ENCODE measurements around the gene SLIT1. TPM values are rescaled to one million over a fixed set of nuclear protein-coding genes. Genes with fewer than 3 reads are reported as not detected.

The SLIT1 gene
- total and polyA plus RNA-seq, 2 of the 8 experiments (the other 6 are each of a cell fraction or from before 2014, with no cell fraction given), result 0.70 to 0.88 TPM

GRCh38 chr10:96998329-96998888 lies 187.3 kb downstream of the SLIT1 start:
- Histone ChIP-seq H3K36me3 (ENCODE audit: control insufficient read depth in 2 of 4, insufficient read depth in 4 of 4, low read length in 3 of 4) (no peaks in the 10 kb centered on the region), H3K4me2 (ENCODE audit: insufficient read depth in 1 of 2, low read depth in 2 of 2, low read length in 2 of 2) (no peak overlapping the region), H2BK120ac (replicated peaks; ENCODE audit: low read depth, low read length) (no peak overlapping the region), H3K23ac (ENCODE audit: insufficient read length) (no peak overlapping the region), H2AK5ac (ENCODE audit: low read depth, low read length) (no peak overlapping the region), H2BK20ac (ENCODE audit: low read length) (no peak overlapping the region), H2BK12ac (ENCODE audit: low read depth, low read length) (no peak overlapping the region), H3K4me3 (ENCODE audit: extremely low read depth in 1 of 4, insufficient read depth in 2 of 4, low read depth in 3 of 4, low read length in 4 of 4) (no peak overlapping the region), H3K79me2 (ENCODE audit: control insufficient read depth in 1 of 2, insufficient read depth in 2 of 2, low read length in 2 of 2) (no peaks in the 10 kb centered on the region), H2BK15ac (ENCODE audit: low read length) (no peak overlapping the region), H3K79me1 (ENCODE audit: low read depth, low read length) (no peaks in the 10 kb centered on the region), H2BK5ac (ENCODE audit: low read depth, low read length) (no peak overlapping the region), H3K9me3 (ENCODE audit: insufficient read depth in 2 of 2, low read depth in 1 of 2, low read length in 1 of 2) (no peaks in the 10 kb centered on the region), H4K91ac (replicated peaks; ENCODE audit: insufficient read length, low read length) (no peak overlapping the region), H3K27ac (ENCODE audit: low read depth, low read length) (no peak overlapping the region), H3K4ac (replicated peaks; ENCODE audit: insufficient read length, low read depth, low read length) (no peak overlapping the region), H3K14ac (ENCODE audit: insufficient read length) (no peak overlapping the region), H3K27me3 (replicated peaks in 1 of 4; ENCODE audit: control insufficient read depth in 3 of 4, extremely low read depth in 1 of 4, insufficient read depth in 3 of 4, low read length in 3 of 4) (no peaks in the 10 kb centered on the region), H4K8ac (ENCODE audit: extremely low read depth, insufficient read depth, low read length) (no peak overlapping the region), H2AFZ (ENCODE audit: low read length) (no peak overlapping the region), H4K20me1 (replicated peaks in 1 of 2; ENCODE audit: control insufficient read depth in 1 of 2, insufficient read depth in 2 of 2, low read length in 2 of 2) (no peaks in the 10 kb centered on the region), H3K9ac (replicated peaks in 1 of 4; ENCODE audit: extremely low read depth in 1 of 4, low read depth in 3 of 4, low read length in 3 of 4) (no peak overlapping the region), H3K18ac (ENCODE audit: extremely low read depth, low read length) (no peak overlapping the region), H4K5ac (ENCODE audit: insufficient read length, low read depth, low read length) (no peak overlapping the region), H3K56ac (replicated peaks; ENCODE audit: insufficient read length, low read depth, low read length) (no peak overlapping the region), H3K4me1 (replicated peaks in 1 of 4; ENCODE audit: control insufficient read depth in 3 of 4, insufficient read depth in 4 of 4, low read length in 3 of 4) (no peaks in the 10 kb centered on the region), H3K23me2 (ENCODE audit: low read depth, low read length) (no peaks in the 10 kb centered on the region)
- WGBS, 2 experiments (ENCODE audit: extremely low coverage in 1 of 2, insufficient coverage in 1 of 2, insufficient read length in 1 of 2, insufficient replicate concordance in 2 of 2, low coverage in 1 of 2, low lambda C conversion rate in 2 of 2, missing lambda C conversion rate in 1 of 2), result 88% methylated on average over 14 of the region's 14 CpGs; no CpG with 5 or more reads in 1 of the 2 experiments
- DNase-seq (ENCODE audit: low read depth in 1 of 2, low spot score in 2 of 2) (no peak), FAIRE-seq (no peak)
- ChIA-PET POLR2A (ENCODE audit: partially characterized antibody) (interaction anchor here (2.0 kb wide), 1 partner anchor 15 kb away, joined by 6 read pairs; no protein-coding TSS in a partner anchor), CTCF (ENCODE audit: partially characterized antibody) (interaction anchor here (1.1 to 8.1 kb wide), 3 partner anchors 14 to 38 kb away, joined by 3 to 47 read pairs (median 7); no protein-coding TSS in a partner anchor)
- TF ChIP-seq MAFK (IDR thresholded peaks at IDR 0.05; ENCODE audit: low read depth, low read length) (no peak), SUZ12 (IDR thresholded peaks at IDR 0.05; ENCODE audit: low read length) (no peak), GABPA (IDR thresholded peaks at IDR 0.05; ENCODE audit: borderline replicate concordance, insufficient read depth, low read length) (no peak)

Data from H1 (cell line).